ENCODE results near the gene SLC46A1.

SLC46A1 gene

DNA sequence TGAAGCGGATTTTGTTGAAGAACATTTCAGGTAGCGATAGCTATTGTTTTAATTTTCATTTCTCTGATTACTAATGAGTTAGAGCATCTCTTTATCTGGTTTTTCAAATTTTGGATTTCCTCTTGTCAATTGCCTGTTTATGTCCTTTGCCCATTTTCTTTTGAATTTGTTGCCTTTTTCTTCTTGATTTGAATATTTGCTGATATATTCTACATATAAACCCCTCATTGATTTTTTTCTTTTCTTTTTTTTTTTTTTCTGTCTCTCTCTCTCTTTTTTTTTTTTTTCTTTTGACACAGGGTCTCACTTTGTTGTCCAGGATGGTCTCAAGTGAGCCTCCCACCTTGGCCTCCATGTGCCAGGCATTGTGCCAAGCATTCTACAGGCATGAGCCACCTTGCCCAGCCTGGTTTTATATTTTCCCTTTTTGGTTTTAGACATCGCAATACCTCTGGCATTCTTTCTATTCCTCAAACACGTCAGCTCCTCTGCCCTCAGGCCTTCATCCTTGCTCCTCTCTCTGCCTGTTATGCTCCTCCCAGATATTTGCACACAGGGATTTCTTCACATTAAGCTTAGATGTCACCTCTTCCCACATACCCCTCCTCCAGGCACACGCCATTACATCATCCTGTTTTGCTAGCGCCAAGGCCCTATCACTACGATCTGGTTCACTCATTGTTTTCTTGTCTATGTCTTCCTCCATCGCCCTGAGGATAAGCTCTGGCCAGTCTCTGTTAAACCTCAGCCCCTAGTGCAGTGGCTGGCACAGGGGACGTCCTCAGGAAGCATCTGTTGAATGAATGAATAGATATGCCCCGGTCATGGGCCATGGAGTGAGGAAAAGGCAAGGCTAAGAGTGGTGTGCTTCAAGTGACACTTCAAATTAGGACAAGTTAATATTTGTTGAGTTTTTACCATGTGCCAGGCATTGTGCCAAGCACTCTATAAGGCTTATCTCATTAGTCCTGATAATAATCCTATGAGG, 25.9 kb downstream of the SLC46A1 start:
- DNase-seq (ENCODE audit: low read depth), result peak; percentile 28

DNA sequence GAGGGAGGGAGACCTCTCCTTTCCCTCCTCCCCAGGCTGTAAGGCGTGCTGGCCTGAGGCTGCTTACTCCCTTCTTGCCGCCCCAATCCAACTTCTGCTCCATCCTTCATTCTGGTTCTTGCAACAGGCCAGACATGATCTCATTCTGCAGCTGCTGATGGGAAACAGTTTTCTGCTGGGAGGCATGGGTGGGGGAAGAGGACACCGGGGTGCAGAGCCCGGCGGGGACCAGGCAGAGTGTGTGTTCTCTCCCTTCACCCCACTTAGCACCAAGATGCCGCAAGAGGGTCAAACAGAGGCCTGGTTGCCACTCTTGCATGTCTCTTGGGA, 33.1 kb downstream of the SLC46A1 start:
- DNase-seq (ENCODE audit: low read depth), result no peak

DNA sequence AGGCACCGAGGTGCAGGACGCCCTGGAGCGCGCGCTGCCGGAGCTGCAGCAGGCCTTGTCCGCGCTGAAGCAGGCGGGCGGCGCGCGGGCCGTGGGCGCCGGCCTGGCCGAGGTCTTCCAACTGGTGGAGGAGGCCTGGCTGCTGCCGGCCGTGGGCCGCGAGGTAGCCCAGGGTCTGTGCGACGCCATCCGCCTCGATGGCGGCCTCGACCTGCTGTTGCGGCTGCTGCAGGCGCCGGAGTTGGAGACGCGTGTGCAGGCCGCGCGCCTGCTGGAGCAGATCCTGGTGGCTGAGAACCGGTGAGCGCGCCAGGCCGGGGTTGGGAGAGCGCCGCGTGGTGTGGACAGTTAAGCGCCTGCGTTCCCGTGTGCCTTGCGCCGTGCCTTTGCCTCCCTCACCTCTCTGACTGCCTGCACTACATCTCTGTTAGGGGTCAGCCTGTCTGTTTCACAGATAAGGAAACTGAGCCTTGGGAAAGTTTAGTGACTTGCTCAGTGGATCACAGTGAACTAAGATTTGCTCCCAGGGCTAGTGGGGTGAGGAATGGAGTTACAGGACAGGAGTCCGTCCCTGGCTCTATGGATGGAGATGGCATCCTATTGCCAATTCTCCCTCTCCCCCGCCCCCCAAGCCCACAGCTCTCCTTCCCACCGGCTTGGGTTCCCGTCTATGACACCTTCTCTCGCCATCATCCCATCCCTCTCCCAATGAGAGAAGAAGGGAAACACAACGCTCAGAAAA, 33.6 kb downstream of the SLC46A1 start:
- DNase-seq (ENCODE audit: low read depth), result no peak

GRCh38 chr17:28371245-28372202, 34.5 kb downstream of the SLC46A1 start, which contains the start of gene SARM1:
Gene SARM1, plus strand, starts transcription at chr17:28371694. Its CDS starts 339 bp downstream, at chr17:28372033.
- peak; percentile 45 for DNase-seq (ENCODE audit: low read depth)

DNA sequence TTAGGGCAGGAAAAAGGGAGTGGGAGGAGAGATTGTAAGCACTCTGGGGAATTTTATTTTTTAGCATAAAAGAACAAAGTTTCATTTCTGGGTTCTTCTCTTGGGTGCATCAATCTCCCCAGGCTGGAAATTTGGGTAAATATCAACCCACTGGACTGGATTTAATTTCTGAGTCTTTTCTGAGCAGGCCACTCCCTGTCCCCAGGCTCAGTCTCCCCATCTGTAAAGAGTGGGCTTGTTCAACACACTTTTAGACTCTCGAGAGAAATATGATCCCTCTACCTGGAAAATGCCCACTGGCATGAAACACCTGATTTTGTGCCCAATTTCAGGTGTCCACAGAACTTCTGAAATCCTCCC, 35.3 kb downstream of the SLC46A1 start:
- no peak for DNase-seq (ENCODE audit: low read depth)

- no peak for DNase-seq (ENCODE audit: low read depth)
These were observed 35.8 kb downstream of the SLC46A1 start, which contains the start of gene VTN for GRCh38 chr17:28370035-28370743. Gene VTN, minus strand, starts transcription at chr17:28370307. Its CDS starts 104 bp downstream, at chr17:28370203.

- no peak for DNase-seq (ENCODE audit: low read depth)
These were observed 36.4 kb downstream of the SLC46A1 start for GRCh38 chr17:28369684-28370034.

- no peak for DNase-seq (ENCODE audit: low read depth)
These were observed 36.9 kb downstream of the SLC46A1 start for GRCh38 chr17:28368915-28369683.

DNA sequence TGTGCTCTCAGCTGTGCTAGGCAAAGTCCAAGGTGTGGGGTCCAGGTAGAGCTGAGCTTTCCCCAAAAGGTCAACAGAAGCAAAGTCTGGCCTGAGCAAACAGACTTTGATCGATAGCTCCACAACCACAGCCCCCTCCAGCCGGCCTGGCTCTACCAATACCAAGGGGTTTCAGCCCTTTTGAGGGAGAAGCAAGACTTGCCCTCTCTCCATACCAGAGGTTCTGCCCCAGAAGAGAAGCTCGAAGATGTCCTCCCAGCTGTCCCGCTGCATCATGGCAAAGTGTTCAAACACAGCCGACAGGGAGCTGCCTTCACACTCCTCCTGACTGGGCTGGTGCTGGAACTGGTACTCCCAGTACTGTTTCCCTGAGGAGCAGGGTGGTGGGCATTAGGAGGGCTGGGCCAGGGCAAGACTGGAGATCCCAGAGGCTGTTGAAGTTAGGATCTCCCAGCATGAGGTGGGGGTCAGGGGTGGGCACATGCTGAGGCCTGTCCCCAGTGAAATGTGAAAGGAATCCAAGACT, 37.6 kb downstream of the SLC46A1 start:
- no peak for DNase-seq (ENCODE audit: low read depth)

GRCh38 chr17:28367641-28368305, 38.2 kb downstream of the SLC46A1 start:
- DNase-seq (ENCODE audit: low read depth), result no peak

GRCh38 chr17:28366605-28367004, 39.4 kb downstream of the SLC46A1 start:
- DNase-seq (ENCODE audit: low read depth), result no peak

DNA sequence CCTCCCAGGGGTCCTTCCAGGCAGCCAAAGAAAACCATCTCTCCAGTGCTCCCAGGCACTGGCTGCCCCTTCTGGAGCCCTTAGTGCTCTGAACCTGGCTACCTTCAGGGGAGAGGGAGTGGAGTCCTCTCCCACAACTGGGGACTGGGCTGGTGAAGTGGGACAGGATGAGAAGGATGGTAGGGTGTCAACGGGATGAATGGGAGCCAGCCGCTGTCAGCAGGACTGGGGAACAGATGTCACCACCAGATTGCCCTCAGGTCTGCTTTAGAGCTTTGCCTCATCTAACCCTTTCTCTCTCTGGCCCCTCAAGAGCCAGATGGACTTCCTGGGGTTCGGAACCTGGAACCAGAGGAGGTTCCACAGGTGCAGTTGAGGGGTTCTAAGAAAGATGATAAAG, 40.5 kb downstream of the SLC46A1 start:
- DNase-seq (ENCODE audit: low read depth), result no peak

DNA sequence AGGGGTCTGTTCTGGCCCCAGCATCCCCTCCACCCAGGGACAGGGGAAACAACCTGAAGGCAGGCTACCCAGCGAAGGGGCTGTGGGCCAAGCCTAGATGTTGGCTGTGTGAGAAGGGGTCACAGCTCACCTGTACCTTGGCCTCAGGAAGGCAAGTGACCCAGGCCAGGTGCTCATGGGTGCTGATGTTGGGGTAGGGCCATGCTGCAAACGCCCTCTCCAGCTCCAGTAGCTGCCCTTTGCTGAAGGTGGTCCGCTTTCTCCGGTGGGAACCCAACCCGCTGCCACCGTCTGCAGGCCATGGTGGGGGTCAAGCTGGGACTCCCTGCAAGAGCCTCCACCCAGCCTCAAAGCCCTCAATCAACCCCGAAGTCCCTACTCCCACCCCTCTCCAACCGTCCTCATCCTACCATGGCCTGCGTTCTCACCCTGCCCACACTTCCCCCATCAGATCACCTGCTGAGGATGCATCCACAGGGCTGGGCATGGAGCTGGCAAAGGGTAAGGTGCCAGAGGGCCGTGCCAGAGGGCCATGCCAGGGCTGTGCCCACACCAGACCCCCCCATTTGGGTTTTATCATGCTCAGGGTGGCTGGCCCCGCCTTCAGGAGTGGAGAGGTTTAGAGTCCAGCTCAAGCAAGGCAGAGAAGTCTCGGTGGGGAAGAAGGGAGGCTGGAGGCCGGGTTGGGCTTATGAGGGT, 41.2 kb downstream of the SLC46A1 start, which contains the start of gene SEBOX:
SEBOX (minus strand) TSS at position 535 of the 699 bp plus-strand sequence; CDS start at position 487, 48 bp downstream.
- DNase-seq (ENCODE audit: low read depth), result no peak

DNA sequence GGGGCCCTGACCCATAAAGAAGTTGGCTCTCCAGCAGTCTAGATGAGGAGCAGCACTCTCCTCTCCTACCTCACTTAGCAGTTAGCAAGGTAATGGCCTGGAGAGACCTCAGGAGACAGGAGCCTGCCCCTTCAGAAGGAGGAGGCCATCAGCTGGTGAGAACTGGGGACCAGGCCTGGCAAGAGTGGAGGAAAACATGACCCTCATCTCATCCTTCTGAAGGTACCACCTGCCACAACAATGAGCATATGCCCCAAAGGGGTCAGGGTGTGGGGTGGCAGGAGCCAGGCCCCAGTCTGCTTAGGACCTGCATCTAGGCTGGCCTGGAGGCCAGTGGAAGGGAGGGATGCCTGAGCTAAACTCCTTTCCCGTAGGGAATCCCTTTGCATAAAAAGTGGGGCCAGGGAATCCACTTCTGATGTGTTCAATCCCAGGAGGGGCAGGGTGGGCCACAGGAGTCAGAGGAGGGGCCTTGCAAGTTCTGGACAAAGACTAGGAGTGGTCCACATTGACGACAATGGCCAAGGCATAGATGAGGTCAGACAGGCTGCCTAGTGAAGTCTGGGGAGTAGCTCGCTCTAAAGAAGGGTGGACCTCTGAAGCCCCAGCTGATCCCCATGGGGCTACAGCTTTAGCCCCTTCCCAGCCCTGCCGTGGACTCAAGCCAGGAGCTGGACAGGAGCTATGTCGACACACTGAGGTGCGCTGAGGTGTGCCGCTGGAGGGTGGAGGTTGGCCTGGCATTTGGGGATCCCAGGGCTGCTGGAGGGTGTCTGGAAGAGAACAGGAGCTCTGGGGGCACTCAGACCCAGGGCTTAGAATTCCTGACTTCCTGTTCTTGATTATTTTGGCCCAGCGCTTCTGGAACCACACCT, 42.0 kb downstream of the SLC46A1 start:
- no peak for DNase-seq (ENCODE audit: low read depth)

DNA sequence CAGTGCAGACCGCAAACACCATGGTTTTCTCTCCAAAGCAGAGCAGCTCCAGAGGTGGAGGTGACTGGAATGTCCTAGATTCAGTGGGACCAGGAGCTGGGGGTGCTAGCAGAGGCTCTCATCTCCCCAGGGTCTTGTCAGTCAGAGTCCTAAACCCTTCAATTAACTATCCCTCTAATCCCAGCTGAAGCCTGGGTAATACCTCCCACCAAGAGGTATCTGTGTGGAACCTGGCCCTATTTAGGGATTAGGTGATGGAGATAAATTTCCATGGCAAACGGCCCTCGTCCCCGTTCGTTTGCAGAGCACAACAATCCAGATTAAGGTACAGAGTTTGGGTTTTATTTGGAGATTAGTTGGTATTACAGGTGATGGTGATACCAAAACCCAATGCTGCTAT, 42.8 kb downstream of the SLC46A1 start:
- DNase-seq (ENCODE audit: low read depth), result no peak

- no peak for DNase-seq (ENCODE audit: low read depth)
These were observed 48.2 kb downstream of the SLC46A1 start for GRCh38 chr17:28357901-28358197.

GRCh38 chr17:28357061-28357900, 48.7 kb downstream of the SLC46A1 start, which contains the start of gene POLDIP2:
Gene POLDIP2, minus strand, starts transcription at chr17:28357527. Its CDS starts 79 bp downstream, at chr17:28357448.
- peak; percentile 61 for DNase-seq (ENCODE audit: low read depth)

Data from non-pigmented ciliary epithelial cell (primary cell).